NOMO-1 (cell line): Measurements from ENCODE around the gene IMPDH1.

ENCODE experiments used
- DNase-seq, 2 experiments: peaks; one replicate each; lab custom pipeline; 2025; ENCODE audit not compliant: unreplicated experiment in 2 of 2; lab: John Stamatoyannopoulos, UW

The IMPDH1 gene

GRCh38 chr7:128363261-128363721 lies 46.5 kb downstream of the IMPDH1 start:
- no peak for DNase-seq

DNA sequence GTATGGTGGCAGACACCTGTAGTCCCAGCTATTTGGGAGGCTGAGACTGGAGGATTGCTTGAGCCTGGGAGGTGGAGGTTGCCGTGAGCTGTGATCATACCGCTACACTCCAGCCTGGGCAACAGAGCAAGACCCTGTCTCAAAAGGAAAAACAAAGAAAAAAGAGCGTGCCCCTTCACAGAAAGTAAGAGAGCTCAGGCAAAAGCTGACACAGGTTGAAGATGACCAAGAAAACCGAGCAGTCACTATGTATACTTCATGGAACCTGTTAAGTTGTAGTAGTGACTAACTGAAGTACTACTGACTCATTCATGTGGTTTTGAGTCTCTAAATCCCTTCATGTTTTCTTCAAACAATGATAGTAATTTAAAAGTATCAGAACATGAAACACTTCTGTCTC lies 47.1 kb downstream of the IMPDH1 start:
- DNase-seq = no peak

GRCh38 chr7:128361411-128362379 lies 48.1 kb downstream of the IMPDH1 start, which contains the start of gene PRRT4:
TSS of gene PRRT4 (minus strand) at chr7:128361690.
- DNase-seq = peak; percentile 44 to 49

DNA sequence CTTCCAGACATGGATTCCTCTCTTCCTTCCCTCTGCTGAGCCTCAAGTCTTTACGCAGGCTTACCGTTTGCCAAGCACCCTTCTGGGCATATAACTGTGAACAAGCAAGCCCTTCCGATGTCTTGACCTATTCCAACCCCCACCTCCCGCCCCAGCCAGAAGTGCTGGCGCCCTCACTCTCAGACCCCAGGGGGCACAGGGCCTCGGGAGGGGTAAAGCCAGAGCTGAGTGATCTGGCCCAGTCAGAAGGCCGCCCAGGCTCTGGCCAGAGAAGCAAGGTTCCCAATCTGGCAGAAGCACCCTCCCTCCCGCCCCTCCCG lies 49.5 kb downstream of the IMPDH1 start:
- no peak for DNase-seq

GRCh38 chr7:128359939-128360338 lies 49.8 kb downstream of the IMPDH1 start:
- no peak for DNase-seq

DNA sequence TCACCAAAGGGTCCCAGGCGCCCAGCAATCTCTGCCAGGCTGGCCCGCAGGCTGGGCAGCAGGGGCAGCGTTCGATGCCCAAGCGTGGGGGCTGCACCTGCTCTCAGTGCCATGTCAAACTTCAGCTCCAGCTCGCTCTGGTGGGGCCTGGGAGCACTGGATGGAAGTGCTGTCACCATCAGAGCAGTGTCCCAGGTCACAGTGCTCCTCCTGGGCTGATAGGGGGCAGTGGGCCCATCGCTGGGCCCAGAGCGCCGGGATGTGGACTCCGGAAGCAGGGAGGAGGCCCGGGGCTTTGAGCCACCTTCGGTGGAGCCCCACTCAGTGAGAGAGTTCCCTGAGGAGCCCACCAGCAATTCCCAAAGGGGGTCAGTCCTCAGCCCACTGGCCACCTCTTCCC lies 50.4 kb downstream of the IMPDH1 start:
- DNase-seq = no peak

GRCh38 chr7:128358233-128358632 lies 51.5 kb downstream of the IMPDH1 start:
- peak in 1 of 2 experiments; percentile 33 for DNase-seq

DNA sequence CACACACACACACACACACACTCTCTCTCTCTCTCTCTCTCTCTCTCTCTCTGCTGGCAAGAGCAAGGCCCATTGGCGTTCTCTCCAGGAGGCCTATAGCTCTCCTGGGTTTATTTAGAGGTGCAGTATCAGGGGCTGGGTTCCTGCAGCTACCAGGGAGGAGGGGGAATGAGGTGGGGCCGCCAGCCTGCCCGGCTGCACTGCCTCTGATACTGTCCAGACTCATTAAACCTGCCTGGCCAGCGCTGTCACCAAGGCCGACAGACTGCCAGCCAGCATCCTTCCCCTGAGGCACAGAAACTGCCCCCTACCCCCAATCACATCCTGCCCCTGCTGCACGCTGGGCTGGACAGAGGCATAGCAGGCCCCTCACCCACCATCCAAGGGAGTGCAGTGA lies 52.6 kb downstream of the IMPDH1 start:
- DNase-seq = no peak

- no peak for DNase-seq
Observed at GRCh38 chr7:128356546-128357216, 53.1 kb downstream of the IMPDH1 start.

- DNase-seq = no peak
Observed at GRCh38 chr7:128353610-128354009, 56.2 kb downstream of the IMPDH1 start.

- DNase-seq = no peak
Observed at GRCh38 chr7:128353189-128353588, 56.6 kb downstream of the IMPDH1 start.

DNA sequence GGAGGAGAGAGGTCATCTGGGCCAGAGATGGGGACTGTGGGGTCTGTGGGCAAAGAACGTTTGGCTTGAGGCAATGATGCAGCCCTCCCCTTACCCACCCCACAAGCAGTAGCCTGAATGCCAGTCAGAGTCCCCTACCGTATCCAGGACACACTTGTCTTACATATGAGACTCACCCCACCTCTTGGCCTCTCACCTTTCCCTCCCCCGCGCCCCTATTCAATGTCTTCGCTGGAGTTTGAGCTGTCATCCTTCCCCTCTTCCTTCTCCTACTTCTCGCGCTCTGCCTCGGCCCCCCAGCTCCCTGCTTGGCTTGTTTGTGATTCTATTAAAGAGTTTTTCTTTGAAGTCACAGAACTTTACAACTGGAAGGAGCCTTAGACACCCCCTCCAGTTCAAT lies 57.1 kb downstream of the IMPDH1 start:
- no peak for DNase-seq

GRCh38 chr7:128352153-128352537 lies 57.6 kb downstream of the IMPDH1 start:
- DNase-seq = no peak

- no peak for DNase-seq
Observed at GRCh38 chr7:128351296-128352152, 58.3 kb downstream of the IMPDH1 start.

GRCh38 chr7:128350708-128351295 lies 59.0 kb downstream of the IMPDH1 start:
- DNase-seq = no peak

- no peak for DNase-seq
Observed at GRCh38 chr7:128349466-128349825, 60.3 kb downstream of the IMPDH1 start.

DNA sequence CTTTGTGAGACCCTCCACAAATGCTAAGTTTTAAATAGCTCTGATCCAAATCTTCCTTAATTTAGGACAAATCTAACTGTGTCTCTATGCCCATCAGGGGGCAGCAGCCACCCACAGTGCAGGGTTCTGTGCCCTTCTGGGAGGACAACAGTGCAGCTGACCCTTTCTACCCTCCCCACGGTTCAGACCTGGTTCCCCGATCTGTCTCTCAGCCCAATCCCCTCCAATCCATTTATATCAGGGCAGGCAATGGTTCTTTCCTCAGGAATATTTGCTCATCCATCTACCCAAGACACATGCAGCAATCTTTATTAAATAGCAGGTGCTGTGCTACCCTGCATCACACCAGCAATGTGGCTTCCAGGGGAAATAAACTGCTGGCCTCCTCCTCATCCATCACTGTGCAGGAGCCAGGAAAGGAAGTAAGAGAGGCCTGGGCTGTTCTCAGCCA lies 62.1 kb downstream of the IMPDH1 start:
- DNase-seq = peak in 1 of 2 experiments; percentile 35

DNA sequence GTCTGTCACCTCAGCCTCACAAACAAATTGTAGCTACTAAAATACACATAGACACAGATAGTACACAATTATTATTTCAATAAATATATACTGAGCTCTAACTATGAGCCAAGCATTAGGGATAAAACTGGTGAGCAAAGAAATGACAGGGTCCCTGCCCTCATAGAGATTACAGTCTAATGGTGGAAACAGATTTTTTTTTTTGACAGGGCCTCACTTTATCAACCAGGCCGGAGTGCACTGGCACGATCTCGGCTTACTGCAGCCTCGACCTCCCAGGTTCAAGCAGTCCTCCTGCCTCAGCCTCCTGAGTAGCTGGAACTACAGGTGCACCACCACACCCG lies 65.4 kb downstream of the IMPDH1 start:
- no peak for DNase-seq

DNA sequence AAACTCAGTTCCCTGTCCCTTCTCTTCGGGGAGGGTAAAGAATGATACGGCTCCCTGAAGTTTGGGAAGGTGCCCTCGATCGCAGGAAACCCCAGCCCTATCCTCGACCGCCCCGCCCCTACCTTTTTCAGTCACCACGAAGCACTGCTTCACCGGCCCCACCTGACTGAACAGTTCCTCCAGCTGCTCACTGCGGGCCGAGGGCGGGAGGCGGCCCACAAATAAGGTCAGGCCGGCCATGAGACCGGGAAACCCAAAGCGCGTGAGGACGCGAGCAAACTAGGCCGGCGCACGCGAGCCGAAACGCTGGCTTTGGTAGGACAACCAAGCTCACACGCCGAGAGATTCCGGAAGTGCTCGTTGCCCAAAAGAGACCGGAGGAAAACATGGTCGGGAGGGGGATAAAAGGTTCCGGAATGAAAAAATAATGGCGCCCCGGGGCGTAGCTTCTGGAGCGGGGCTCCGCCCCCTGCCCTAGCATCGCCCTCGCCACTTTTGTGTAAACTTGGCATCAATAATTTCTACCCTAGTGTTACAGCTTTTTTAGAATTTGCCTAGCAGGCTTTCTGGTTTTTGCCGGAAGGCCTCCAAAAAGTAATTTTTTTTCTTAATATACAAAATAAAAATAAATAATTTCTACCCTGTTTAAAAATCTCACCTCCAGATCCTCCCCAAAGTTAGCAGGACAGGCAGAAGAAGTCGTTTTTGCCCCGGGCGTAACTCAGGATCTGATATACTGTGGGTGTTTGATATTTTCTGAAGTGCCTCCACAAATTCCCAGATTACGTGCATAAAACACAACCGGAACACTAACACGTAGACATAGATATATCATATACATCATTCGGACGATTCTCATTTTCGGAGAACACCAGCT lies 66.0 kb downstream of the IMPDH1 start, which contains the start of gene RBM28:
RBM28 (minus strand) TSS at position 355 of the 877 bp plus-strand sequence; CDS start at position 240, 115 bp downstream.
- DNase-seq = peak; percentile 70 to 78
